ENCODE measurements around the gene EHF. TPM values are rescaled to one million over a fixed set of nuclear protein-coding genes. Genes with fewer than 3 reads are reported as not detected.

EHF gene
- total and polyA plus RNA-seq, 9 donors = 0.06 to 102 (median 5.9) TPM; not detected in 1

DNA sequence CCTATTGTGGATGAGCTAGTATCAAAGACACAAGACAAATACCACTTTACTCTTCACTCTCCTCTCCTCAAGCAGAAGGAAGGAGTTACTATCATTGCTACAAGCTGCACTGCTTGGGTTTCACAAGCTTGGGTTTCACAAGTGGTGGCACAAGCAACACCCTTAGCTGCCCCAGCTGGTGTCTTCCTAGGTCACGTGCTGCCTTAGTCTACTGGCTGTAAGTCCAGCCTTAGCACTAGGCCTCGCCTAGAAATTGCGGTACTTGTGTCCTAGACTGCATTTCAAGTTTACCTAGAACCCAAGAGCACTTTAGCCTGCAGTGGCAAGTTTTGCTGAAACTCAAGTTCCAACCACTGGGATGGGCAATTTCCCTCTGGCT, 86.6 kb downstream of the EHF start:
- Histone ChIP-seq H3K4me3 (no peak overlapping the region), H3K27ac (no peak overlapping the region), H3K9me3 (no peaks in the 10 kb centered on the region), H3K27me3 (no peaks in the 10 kb centered on the region), H3K36me3 (no peaks in the 10 kb centered on the region), H3K4me1 (ENCODE audit: insufficient read depth) (no peaks in the 10 kb centered on the region)
- no peak for DNase-seq
- no peak for TF ChIP-seq POLR2A (IDR thresholded peaks at IDR 0.05)
- no peak for TF ChIP-seq EP300 (IDR thresholded peaks at IDR 0.05)
- no peak for TF ChIP-seq CTCF (IDR thresholded peaks at IDR 0.05)
- 49 to 79% (median 63%) methylated on average over 3 of the region's 3 CpGs for WGBS, 3 donors
- intact Hi-C loops (cut with DNase I) = no loop called here

Other genes with a start within 250 kb of the EHF start
- gene CAT, start 182.2 kb upstream of the EHF start, total RNA-seq = 10 to 100 TPM; 38.5 to 89.7 (median 51.8) TPM
- gene CAT, start 182.2 kb upstream of the EHF start, polyA plus RNA-seq = 100 to 1,000 TPM in 1 of 2 donors, 10 to 100 TPM in 1; 53.9 to 125 TPM
- not detected for gene ELF5, start 107.3 kb upstream of the EHF start, total RNA-seq
- gene ELF5, start 107.3 kb upstream of the EHF start, polyA plus RNA-seq = not detected

Data from ovary (tissue), 9 donors.